ENCODE measurements around the gene TXNDC16. TPM values are rescaled to one million over a fixed set of nuclear protein-coding genes. Genes with fewer than 3 reads are reported as not detected.
"Not testable (repeated sequence)": the region's sequence is repeated elsewhere in the genome, so short reads cannot be mapped to it uniquely, and the experiment has no call there.

TXNDC16 gene
- total RNA-seq, 1 donor from 2014 or later = 22.8 TPM

GRCh38 chr14:52596320-52596719 is 44.0 kb upstream of the TXNDC16 start:
- H3K4me1 Mint-ChIP-seq (ENCODE audit: unreplicated experiment) = no peaks in the 10 kb centered on the region
- peaks cover 2% of the 10 kb centered on the region for H3K36me3 Mint-ChIP-seq (ENCODE audit: unreplicated experiment)
- no peak overlapping the region for H3K27ac Mint-ChIP-seq (ENCODE audit: unreplicated experiment)
- DNase-seq (ENCODE audit: extremely low spot score, unreplicated experiment) = no peak
- no peaks in the 10 kb centered on the region for H3K27me3 Mint-ChIP-seq (ENCODE audit: unreplicated experiment)
- H3K4me3 Mint-ChIP-seq (ENCODE audit: unreplicated experiment) = no peak overlapping the region
- H3K9me3 Mint-ChIP-seq (ENCODE audit: unreplicated experiment) = peaks cover 16% of the 10 kb centered on the region
- TF ChIP-seq CTCF (IDR thresholded peaks at IDR 0.05) = no peak

GRCh38 chr14:52590318-52590717 is 38.0 kb upstream of the TXNDC16 start:
- no peak for DNase-seq (ENCODE audit: extremely low spot score, unreplicated experiment)
- H3K27me3 Mint-ChIP-seq (ENCODE audit: unreplicated experiment) = no peaks in the 10 kb centered on the region
- H3K36me3 Mint-ChIP-seq (ENCODE audit: unreplicated experiment) = peaks cover 2% of the 10 kb centered on the region
- no peaks in the 10 kb centered on the region for H3K4me1 Mint-ChIP-seq (ENCODE audit: unreplicated experiment)
- TF ChIP-seq CTCF (IDR thresholded peaks at IDR 0.05) = no peak
- H3K27ac Mint-ChIP-seq (ENCODE audit: unreplicated experiment) = no peak overlapping the region
- H3K9me3 Mint-ChIP-seq (ENCODE audit: unreplicated experiment) = peaks cover 13% of the 10 kb centered on the region
- H3K4me3 Mint-ChIP-seq (ENCODE audit: unreplicated experiment) = no peak overlapping the region

- no peak overlapping the region for H3K4me3 Mint-ChIP-seq (ENCODE audit: unreplicated experiment)
- H3K27ac Mint-ChIP-seq (ENCODE audit: unreplicated experiment) = no peak overlapping the region
- no peaks in the 10 kb centered on the region for H3K36me3 Mint-ChIP-seq (ENCODE audit: unreplicated experiment)
- H3K27me3 Mint-ChIP-seq (ENCODE audit: unreplicated experiment) = no peaks in the 10 kb centered on the region
- no peaks in the 10 kb centered on the region for H3K4me1 Mint-ChIP-seq (ENCODE audit: unreplicated experiment)
- no peak for DNase-seq (ENCODE audit: extremely low spot score, unreplicated experiment)
- no peak for TF ChIP-seq CTCF (IDR thresholded peaks at IDR 0.05)
- H3K9me3 Mint-ChIP-seq (ENCODE audit: unreplicated experiment) = peaks cover 10% of the 10 kb centered on the region
Observed at GRCh38 chr14:52589646-52590045, 37.3 kb upstream of the TXNDC16 start.

GRCh38 chr14:52583544-52583943 is 31.2 kb upstream of the TXNDC16 start:
- Mint-ChIP-seq H3K4me3 (ENCODE audit: unreplicated experiment) (no peak overlapping the region), H3K4me1 (ENCODE audit: unreplicated experiment) (no peaks in the 10 kb centered on the region), H3K9me3 (ENCODE audit: unreplicated experiment) (no peaks in the 10 kb centered on the region), H3K36me3 (ENCODE audit: unreplicated experiment) (no peaks in the 10 kb centered on the region), H3K27ac (ENCODE audit: unreplicated experiment) (no peak overlapping the region), H3K27me3 (ENCODE audit: unreplicated experiment) (no peaks in the 10 kb centered on the region)
- DNase-seq (ENCODE audit: extremely low spot score, unreplicated experiment) = no peak
- TF ChIP-seq CTCF (IDR thresholded peaks at IDR 0.05) = no peak

GRCh38 chr14:52575858-52576257 is 23.6 kb upstream of the TXNDC16 start:
- H3K36me3 Mint-ChIP-seq (ENCODE audit: unreplicated experiment) = peaks cover 2% of the 10 kb centered on the region
- no peak for TF ChIP-seq CTCF (IDR thresholded peaks at IDR 0.05)
- peaks cover 23% of the 10 kb centered on the region for H3K9me3 Mint-ChIP-seq (ENCODE audit: unreplicated experiment)
- H3K4me3 Mint-ChIP-seq (ENCODE audit: unreplicated experiment) = no peak overlapping the region
- DNase-seq (ENCODE audit: extremely low spot score, unreplicated experiment) = no peak
- no peaks in the 10 kb centered on the region for H3K27me3 Mint-ChIP-seq (ENCODE audit: unreplicated experiment)
- no peaks in the 10 kb centered on the region for H3K4me1 Mint-ChIP-seq (ENCODE audit: unreplicated experiment)
- H3K27ac Mint-ChIP-seq (ENCODE audit: unreplicated experiment) = no peak overlapping the region

- not testable (repeated sequence) for DNase-seq (ENCODE audit: extremely low spot score, unreplicated experiment); H3K36me3 Mint-ChIP-seq (ENCODE audit: unreplicated experiment); H3K27ac Mint-ChIP-seq (ENCODE audit: unreplicated experiment); H3K4me3 Mint-ChIP-seq (ENCODE audit: unreplicated experiment); H3K27me3 Mint-ChIP-seq (ENCODE audit: unreplicated experiment); H3K4me1 Mint-ChIP-seq (ENCODE audit: unreplicated experiment)
- H3K9me3 Mint-ChIP-seq (ENCODE audit: unreplicated experiment) = peaks cover 31% of the 10 kb centered on the region
Observed at GRCh38 chr14:52568454-52568853, 16.1 kb upstream of the TXNDC16 start.

Measured in osteocyte (in vitro differentiated cells).